GM21360 (cell line): ENCODE data around the gene AZU1.
"Not testable (repeated sequence)": the region's sequence is repeated elsewhere in the genome, so short reads cannot be mapped to it uniquely, and the experiment has no call there.

Experiments
- ATAC-seq: cut with Tn5 transposase; IDR thresholded peaks from one replicate; pipeline ENCODE4 v1.9.1; 2021; ENCODE audit warnings: mild to moderate bottlenecking, moderate library complexity; ENCODE audit not compliant: unreplicated experiment

AZU1 gene

DNA sequence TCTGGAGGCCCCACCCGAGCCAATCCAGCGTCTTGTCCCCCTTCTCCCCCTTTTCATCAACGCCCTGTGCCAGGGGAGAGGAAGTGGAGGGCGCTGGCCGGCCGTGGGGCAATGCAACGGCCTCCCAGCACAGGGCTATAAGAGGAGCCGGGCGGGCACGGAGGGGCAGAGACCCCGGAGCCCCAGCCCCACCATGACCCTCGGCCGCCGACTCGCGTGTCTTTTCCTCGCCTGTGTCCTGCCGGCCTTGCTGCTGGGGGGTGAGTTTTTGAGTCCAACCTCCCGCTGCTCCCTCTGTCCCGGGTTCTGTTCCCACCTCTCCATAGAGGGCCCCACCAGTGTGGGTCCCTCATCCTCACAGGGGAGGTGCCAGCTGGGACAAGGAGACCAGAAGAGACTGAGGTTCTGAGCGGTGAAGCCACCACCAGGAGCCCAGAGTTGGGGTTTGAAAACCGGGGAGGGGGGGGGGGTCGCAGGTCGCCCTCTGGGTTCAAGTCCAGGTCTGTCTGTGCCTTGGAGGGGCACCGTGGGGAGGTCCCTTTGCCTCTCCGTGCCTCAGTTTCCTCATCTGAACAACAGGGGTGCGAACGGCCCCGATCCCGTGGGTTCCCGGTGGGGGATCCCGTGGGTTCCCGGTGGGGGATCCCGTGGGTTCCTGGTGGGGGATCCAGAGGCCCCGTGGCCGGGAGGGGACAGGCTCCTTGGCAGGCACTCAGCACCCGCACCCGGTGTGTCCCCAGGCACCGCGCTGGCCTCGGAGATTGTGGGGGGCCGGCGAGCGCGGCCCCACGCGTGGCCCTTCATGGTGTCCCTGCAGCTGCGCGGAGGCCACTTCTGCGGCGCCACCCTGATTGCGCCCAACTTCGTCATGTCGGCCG is 24.7 kb downstream of the AZU1 start, which contains the start of gene ELANE:
ELANE (plus strand) TSS at position 168 of the 878 bp plus-strand sequence; CDS start at position 194, 26 bp downstream.
- no peak for ATAC-seq

DNA sequence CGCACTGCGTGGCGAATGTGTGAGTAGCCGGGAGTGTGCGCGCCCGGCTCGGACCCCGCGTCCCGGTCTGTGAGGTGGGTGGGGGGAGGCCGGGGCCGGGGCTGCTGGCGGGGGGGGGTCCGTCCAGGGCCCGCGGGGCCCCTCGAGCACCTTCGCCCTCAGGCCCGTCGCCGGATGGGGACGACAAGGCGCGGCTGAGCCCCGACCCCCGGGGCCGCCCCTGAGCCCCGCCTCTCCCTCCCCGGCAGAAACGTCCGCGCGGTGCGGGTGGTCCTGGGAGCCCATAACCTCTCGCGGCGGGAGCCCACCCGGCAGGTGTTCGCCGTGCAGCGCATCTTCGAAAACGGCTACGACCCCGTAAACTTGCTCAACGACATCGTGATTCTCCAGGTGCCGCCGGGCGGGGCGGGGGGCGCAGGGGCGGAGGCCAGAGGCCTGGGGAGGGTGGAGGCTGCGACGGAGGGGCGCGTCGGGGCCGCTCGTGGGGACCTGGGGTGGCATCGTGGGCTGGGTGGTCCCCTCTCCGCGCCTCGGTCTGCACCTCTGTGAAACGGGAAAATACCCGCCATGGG is 25.5 kb downstream of the AZU1 start:
- no peak for ATAC-seq

DNA sequence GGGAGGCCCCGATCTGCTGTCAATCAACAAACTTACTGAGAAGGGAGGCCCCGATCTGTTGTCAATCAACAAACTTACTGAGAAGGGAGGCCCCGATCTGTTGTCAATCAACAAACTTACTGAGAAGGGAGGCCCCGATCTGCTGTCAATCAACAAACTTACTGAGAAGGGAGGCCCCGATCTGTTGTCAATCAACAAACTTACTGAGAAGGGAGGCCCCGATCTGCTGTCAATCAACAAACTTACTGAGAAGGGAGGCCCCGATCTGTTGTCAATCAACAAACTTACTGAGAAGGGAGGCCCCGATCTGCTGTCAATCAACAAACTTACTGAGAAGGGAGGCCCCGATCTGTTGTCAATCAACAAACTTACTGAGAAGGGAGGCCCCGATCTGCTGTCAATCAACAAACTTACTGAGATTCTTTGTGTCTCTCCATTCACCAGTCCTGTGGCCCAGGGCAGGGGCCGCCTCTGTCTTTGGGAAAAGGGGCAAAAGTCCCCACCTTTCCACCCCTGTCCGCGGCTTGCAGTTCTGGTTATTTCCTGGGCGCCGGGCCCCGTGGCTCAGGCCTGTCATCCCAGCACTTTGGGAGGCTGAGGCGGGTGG is 26.1 kb downstream of the AZU1 start:
- not testable (repeated sequence) for ATAC-seq

DNA sequence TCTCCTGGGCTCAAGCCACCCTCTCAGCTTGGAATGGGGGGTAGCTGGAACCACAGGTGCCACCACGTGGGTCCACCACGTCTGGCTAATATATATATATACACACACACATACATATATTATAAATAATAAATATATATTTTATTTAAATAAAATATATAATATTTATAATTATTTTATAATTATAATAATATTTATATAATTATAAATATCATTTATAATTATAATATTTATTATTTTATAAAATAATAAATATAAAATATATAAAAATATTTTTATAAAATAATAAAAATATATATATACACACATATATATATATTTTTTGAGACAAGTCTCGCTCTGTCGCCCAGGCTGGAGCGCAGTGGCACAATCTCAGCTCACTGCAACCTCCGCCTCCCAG is 26.9 kb downstream of the AZU1 start:
- no peak for ATAC-seq

DNA sequence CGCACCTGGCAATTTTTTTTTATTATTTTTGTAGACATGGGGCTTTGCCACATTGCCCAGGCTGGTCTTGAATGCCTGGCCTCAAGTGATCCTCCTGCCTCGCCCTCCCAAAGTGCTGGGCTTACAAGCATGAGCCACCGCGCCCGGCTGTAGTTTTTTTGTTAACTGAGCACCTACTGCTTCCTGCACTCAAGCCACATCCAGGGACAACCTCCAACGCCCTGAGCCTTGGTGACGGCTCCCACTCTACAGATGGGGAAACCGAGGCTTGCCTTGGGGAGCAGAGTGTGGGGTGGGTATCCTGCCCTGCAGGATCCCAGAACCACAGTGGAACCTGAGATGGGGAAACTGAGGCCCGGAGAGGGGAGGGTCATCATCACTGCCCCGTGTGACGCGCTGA is 27.5 kb downstream of the AZU1 start:
- ATAC-seq = no peak

DNA sequence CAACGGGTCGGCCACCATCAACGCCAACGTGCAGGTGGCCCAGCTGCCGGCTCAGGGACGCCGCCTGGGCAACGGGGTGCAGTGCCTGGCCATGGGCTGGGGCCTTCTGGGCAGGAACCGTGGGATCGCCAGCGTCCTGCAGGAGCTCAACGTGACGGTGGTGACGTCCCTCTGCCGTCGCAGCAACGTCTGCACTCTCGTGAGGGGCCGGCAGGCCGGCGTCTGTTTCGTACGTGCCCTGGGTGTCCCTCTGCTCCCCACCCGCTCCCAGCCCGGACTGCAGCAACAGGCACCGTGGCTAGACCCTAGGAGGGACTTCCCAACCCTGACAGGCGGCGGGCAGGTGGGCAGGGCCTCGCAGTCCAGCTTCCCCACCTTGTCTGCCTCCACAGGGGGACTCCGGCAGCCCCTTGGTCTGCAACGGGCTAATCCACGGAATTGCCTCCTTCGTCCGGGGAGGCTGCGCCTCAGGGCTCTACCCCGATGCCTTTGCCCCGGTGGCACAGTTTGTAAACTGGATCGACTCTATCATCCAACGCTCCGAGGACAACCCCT is 28.0 kb downstream of the AZU1 start:
- no peak for ATAC-seq

DNA sequence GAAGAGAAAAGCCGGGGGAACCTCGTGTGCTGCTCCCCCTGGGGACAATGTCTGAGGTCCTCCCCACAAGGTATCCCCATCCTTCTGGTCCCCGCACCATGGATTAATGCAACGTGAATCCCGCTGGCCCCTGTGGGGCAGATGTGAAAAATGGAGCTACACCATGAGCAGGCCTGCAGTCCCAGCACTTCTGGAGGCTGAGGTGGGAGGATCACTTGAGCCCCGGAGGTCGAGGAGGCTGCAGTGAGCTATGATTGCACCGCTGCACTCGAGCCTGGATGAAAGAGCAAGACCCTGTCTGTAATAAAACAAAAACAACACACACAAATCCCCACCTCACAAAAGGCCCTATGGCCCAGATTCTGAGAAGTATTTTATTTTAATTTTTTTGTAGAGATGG is 30.6 kb downstream of the AZU1 start:
- no peak for ATAC-seq

DNA sequence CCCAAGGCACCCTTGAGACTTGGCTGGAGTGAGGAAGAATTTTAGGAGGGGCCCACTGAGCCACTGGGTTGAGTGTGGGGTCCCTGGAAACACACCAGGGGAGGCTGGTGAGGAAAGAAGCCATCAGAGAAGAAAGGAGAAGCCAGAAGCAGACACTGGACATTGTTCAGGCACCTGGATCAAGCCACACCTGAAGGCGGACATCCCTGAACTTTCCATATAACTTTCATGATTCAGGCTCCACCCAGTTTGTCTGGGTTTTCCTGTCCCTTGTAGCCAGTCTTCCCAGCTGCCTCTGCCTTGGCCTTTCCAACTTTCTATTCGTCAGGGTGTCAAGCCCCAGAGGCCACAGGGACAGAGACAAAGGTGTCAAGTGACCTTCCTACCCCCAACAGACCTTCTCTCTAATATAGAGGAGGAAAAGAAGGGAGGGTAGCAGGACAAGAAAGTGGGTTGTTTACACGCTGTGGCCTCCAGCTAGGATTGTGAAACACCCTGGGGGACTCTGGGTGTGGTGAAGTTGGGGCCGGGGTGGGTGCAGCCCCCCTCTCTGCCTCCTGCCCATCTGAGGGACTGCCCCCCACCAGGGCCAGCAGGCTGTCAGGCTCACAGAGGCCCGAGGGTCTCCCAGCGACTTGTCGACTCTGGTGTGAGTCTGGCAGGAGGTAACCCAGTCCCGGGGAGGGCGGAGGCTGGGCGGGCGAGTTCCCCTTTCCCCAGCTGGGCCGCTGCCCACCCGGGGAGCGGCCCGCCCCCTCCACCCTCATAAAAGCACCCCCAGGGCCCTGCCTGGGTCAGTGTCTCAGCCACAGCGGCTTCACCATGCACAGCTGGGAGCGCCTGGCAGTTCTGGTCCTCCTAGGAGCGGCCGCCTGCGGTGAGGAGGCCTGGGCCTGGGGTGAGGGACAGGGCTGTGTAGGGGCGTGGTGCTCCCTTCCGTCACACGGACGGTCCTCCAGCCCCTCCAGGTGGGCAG is 31.5 kb downstream of the AZU1 start, which contains the start of gene CFD:
CFD (plus strand) TSS at position 797 of the 976 bp plus-strand sequence; CDS start at position 823, 26 bp downstream.
- ATAC-seq = no peak

DNA sequence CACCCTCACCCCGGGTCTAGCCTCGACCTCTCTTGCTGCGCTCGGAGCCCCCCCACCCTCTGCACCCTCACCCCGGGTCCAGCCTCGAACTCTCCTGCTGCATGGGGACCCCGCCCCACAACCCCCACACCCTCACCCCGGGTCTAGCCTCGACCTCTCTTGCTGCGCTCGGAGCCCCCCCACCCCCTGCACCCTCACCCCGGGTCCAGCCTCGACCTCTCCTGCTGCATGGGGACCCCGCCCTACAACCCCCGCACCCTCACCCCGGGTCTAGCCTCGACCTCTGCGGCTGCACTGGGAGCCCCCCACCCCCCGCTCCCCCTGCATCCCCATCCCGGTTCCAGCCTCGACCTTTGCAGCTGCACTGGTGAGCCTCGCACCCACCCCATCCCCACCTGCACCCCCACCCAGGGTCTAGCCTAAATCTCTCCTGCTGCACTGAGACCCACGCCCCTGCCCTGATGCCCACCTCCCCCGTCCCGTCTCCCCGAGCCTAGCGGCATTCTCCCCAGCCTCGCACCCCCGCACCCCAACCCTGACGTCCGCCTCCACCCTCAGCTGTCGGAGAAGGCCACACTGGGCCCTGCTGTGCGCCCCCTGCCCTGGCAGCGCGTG is 33.6 kb downstream of the AZU1 start:
- ATAC-seq = no peak

DNA sequence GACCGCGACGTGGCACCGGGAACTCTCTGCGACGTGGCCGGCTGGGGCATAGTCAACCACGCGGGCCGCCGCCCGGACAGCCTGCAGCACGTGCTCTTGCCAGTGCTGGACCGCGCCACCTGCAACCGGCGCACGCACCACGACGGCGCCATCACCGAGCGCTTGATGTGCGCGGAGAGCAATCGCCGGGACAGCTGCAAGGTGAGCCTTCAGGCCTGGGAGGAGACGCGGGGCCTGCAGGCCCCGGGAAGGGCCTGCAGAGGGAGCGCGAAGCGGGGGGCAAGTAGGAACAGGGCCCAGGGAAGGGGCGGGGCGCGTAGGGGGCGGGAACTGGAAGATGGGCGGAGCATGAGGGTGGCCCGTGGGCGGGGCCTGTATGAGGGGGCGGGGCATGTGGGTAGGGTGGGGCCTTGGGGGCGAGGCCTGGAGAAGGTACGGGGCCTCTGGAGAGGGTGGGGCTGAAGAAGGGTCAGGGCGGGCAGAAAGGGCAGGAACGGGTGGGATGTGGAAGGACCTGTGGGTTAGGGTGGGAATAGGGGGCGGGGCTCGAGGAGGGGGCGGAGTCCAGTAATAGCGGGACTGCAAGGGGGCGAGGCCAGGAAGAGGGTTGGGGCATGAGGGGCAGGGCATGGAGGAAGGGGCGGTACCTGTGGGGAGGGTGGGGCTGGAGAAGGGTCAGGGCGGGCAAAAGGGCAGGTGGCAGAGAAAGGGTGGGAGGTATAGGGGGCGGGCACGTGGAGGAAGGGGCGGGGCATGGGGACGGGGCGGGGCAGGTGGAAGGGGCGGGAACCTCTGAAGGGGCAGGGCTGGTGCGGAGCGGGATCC is 34.3 kb downstream of the AZU1 start:
- no peak for ATAC-seq

DNA sequence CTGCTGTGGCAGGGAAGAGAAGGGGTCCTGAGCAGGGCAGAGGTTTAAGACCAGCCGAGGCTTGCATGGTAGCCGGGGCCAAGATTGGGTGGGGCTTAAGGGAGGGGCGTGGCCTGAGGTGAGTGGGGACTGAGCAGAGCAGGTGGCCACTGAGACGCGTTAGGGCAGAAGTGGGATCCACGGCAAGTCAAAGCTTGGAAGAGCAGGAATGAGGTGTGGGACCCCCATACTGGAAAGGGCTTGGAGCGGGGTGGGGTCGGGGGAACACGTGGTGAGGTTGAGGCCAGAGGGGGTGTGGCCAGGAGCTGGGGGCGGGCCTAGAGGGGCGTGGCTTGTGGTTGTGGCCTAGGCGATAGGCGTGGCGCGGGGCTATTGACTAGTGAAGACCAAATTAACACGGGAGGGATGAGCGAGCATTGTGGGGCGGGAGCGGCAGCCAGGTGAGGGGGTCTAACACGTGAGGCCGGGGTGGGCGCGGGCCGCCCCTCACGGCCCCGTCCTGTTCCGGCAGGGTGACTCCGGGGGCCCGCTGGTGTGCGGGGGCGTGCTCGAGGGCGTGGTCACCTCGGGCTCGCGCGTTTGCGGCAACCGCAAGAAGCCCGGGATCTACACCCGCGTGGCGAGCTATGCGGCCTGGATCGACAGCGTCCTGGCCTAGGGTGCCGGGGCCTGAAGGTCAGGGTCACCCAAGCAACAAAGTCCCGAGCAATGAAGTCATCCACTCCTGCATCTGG is 35.1 kb downstream of the AZU1 start:
- no peak for ATAC-seq

DNA sequence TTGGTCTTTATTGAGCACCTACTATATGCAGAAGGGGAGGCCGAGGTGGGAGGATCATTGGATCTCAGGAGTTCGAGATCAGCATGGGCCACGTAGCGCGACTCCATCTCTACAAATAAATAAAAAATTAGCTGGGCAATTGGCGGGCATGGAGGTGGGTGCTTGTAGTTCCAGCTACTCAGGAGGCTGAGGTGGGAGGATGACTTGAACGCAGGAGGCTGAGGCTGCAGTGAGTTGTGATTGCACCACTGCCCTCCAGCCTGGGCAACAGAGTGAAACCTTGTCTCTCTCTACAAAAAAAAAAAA is 35.6 kb downstream of the AZU1 start:
- no peak for ATAC-seq

DNA sequence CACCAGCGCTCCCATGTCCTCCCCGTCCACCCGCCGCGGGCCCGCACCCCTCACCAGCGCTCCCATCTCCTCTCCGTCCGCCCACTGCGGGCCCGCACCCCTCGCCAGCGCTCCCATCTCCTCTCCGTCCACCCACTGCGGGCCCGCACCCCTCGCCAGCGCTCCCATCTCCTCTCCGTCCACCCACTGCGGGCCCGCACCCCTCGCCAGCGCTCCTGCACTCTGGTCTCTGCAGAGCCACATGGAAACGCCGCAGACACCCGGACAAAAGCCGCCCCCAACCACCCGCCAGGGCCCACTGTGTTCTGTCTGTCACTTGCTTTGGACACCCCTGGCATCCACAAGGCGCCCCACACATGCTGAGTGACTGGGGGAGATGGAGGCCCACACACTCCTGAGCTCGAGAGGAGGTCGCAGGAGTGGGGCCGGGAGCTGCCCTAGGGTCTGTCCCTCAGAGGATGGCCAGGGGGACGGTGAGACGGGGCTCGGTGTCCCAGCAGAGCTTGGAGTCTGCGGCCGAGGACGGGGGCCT is 39.2 kb downstream of the AZU1 start:
- no peak for ATAC-seq

DNA sequence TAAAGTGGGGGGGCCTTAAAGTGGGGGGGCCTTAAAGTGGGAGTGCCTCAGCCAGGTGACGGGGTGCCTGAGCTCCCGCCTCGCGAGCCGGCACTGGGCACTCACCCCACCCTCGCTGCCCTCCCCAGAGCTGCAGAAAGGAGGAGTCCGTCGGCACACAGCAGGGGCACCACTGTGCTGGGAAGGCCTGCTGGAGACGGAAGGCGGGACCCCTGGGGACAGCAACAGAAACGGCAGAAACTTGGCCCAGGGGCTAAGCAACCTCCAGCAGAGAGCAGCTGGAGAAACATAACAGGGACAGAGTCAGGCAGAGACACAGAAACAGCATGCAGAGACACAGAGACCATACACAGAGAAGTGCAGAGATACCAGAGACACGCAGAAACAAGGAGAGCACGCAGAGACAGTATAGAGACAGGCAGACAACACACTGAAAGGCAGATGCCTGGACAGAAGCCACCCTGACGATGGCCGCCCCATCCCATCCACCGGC is 39.7 kb downstream of the AZU1 start:
- no peak for ATAC-seq

DNA sequence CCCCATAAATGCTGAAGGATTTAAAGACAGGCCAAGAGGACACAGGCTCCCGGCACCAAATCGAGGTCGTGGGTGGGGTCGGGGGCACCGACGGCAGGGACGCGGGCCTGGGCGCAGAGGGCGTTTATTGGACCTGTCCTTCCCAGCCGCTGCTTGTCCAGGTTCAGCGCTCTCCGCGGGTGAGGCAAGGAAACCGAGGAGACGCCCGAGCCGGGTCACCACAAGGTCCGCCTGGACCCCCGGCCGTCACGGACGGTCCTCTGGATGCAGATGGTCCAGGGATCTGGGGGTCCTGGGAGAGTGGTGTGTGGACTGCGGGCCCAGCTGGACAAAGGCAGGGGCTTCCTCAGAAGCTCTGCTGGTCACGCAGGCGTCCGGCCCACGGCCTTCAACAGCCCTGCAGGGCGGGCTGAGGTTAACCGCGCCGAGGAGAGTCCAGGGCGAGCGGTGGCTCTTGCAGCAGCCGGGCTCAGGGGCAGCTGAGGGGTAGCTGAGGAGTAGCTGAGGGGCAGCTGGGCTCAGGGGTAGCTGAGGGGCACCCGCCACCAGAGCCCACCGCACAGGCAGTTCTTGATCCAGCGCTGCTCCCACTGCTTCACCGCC is 40.3 kb downstream of the AZU1 start:
- no peak for ATAC-seq

DNA sequence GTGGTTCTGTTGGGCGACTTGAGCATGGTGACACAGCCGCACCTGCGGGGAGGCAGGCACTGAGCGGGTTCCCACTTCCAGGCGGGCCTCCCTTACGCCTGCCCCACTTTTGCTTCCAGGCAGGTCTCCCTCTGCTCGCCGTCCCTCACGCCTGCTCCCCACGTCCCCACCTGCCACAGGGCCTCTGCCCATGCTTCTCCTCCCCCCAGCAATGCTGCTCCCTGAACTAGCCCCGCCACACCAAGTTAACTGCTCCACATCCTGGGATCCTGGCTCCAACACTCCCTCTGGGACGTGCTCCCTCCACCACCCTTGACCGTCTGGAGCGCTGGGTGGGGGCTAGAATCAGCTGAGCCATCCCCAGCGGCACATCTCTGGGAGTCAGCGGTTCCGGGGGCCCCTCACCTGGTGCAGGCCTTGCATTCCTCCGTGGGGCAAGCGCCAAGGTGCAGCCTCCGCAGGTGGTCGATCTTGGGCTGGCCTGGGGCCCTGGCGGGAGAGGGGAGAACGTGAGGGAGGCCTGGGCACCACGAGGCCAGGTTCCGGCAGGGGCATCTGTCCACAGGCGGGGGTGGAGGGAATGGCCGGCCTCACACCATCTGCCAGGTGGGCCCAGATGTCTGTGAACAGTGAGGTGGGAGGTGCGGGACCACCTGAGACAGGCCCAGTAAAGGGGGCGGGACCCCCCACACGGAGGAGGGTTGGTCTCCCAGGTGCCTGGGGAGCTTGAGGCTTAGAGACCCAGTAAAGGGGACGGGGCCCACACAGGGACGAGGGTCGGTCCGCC is 41.0 kb downstream of the AZU1 start:
- no peak for ATAC-seq
